Left hindlimb (tissue), 1 donor: ENCODE data around the gene ASL.
"Not testable (repeated sequence)": the region's sequence is repeated elsewhere in the genome, so short reads cannot be mapped to it uniquely, and the experiment has no call there.

Source experiments
- DNase-seq: peaks from one replicate; pipeline ENCODE4 v3.0.0-alpha.2; 2018

The ASL gene

GRCh38 chr7:66076462-66077329 is 1.1 kb downstream of the ASL start:
- no peak for DNase-seq

- DNase-seq = no peak
Measured at GRCh38 chr7:66078067-66078466, 2.4 kb downstream of the ASL start.

- DNase-seq = no peak
Measured at GRCh38 chr7:66082083-66082482, 6.5 kb downstream of the ASL start.

- DNase-seq = no peak
Measured at GRCh38 chr7:66082886-66083415, 7.3 kb downstream of the ASL start.

- no peak for DNase-seq
Measured at GRCh38 chr7:66083677-66084076, 8.1 kb downstream of the ASL start.

GRCh38 chr7:66088861-66089838 is 13.5 kb downstream of the ASL start:
- DNase-seq = no peak

- no peak for DNase-seq
Measured at GRCh38 chr7:66092654-66093053, 17.0 kb downstream of the ASL start.

- DNase-seq = no peak
Measured at GRCh38 chr7:66095010-66095409, 19.4 kb downstream of the ASL start.

- no peak for DNase-seq
Measured at GRCh38 chr7:66099232-66099550, 23.6 kb downstream of the ASL start.

GRCh38 chr7:66099551-66100407 is 24.2 kb downstream of the ASL start:
- peak; percentile 81 for DNase-seq

GRCh38 chr7:66100408-66101050 is 24.9 kb downstream of the ASL start:
- DNase-seq = no peak

- not testable (repeated sequence) for DNase-seq
Measured at GRCh38 chr7:66102168-66102567, 26.5 kb downstream of the ASL start.

GRCh38 chr7:66103994-66104393 is 28.4 kb downstream of the ASL start:
- DNase-seq = not testable (repeated sequence)

GRCh38 chr7:66105263-66105748 is 29.7 kb downstream of the ASL start:
- DNase-seq = no peak

GRCh38 chr7:66108410-66108809 is 32.8 kb downstream of the ASL start:
- not testable (repeated sequence) for DNase-seq

- DNase-seq = no peak
Measured at GRCh38 chr7:66110856-66111255, 35.2 kb downstream of the ASL start.

- peak; percentile 88 for DNase-seq
Measured at GRCh38 chr7:66114743-66115649, 39.4 kb downstream of the ASL start, which contains the start of gene CRCP. CRCP (plus strand) TSS chr7:66114847; CDS start chr7:66114963, 116 bp downstream.

- DNase-seq = not testable (repeated sequence)
Measured at GRCh38 chr7:66116680-66117420, 41.2 kb downstream of the ASL start.

- no peak for DNase-seq
Measured at GRCh38 chr7:66118603-66119002, 43.0 kb downstream of the ASL start.
